ENCODE data around the gene DDX24. TPM values are rescaled to one million over a fixed set of nuclear protein-coding genes. Genes with fewer than 3 reads are reported as not detected.

Gene DDX24
- total and polyA plus RNA-seq, 9 of the 15 experiments (the other 6 are each of a cell fraction or from before 2014, with no cell fraction given) = 82.4 to 175 (median 122) TPM

DNA sequence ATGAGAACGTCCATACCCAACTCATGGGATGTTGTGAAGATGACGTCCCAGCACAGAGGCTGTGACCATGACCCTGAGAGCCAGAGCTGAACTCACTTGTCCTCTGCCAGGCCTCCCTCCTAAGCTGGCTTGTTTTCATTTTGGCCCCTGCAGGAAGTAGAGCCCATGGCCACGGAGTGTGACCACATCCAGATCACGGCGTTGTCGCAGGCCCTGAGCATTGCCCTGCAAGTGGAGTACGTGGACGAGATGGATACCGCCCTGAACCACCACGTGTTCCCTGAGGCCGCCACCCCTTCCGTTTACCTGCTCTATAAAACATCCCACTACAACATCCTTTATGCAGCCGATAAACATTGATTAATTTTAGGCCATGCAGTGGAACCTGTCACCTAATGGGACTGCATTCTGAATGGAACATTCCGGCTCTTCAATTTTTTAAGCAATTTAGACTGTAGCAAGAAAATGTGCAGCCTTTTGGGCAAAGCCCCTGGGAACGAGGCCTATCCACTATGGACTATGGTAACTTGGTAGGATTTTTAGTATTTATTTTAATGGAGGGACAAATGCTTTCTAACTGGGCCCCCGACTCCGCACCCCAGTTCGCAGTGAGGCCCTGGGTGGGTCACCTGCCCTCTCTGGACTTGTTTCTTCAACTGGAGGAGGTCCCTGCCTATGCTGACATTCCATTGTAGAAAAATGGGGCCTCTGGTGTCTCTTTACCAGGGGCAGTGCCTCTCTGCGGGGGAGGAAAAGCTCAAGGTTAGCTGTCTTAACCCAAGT lies 35.2 kb downstream of the DDX24 start:
- H4K20me1 ChIP-seq (replicated peaks; ENCODE audit: control insufficient read depth, insufficient read depth, low read length) = no peaks in the 10 kb centered on the region
- H3K27me3 ChIP-seq (ENCODE audit: control insufficient read depth in 2 of 2, insufficient read depth in 2 of 2, low read length in 2 of 2) = no peaks in the 10 kb centered on the region; a peak in 1 of 5 replicates
- DNase-seq (ENCODE audit: extremely low read depth in 1 of 4, low spot score in 3 of 4) = no peak
- TF ChIP-seq IRF9 (tag; IDR thresholded peaks at IDR 0.05) (no peak), POLR2A (conservative IDR thresholded peaks at IDR 0.05) (no peak), ZFX (CRISPR knock-in tag; IDR thresholded peaks at IDR 0.05) (no peak), ZNF717 (CRISPR knock-in tag; IDR thresholded peaks at IDR 0.05) (no peak), NFIC (IDR thresholded peaks at IDR 0.05) (no peak), NCOR1 (IDR thresholded peaks at IDR 0.05) (no peak), CBFA2T2 (conservative IDR thresholded peaks at IDR 0.05) (no peak), ZNF778 (CRISPR knock-in tag; IDR thresholded peaks at IDR 0.05) (no peak), ZNF121 (CRISPR knock-in tag; conservative IDR thresholded peaks at IDR 0.05) (no peak), KDM4B (IDR thresholded peaks at IDR 0.05; ENCODE audit: borderline replicate concordance in 2 of 2, low read depth in 1 of 2) (no peak), SP2 (IDR thresholded peaks at IDR 0.05; ENCODE audit: extremely low read depth, low read depth, low read length, poor library complexity, severe bottlenecking) (no peak)
- TF ChIP-seq, protein P1, sequence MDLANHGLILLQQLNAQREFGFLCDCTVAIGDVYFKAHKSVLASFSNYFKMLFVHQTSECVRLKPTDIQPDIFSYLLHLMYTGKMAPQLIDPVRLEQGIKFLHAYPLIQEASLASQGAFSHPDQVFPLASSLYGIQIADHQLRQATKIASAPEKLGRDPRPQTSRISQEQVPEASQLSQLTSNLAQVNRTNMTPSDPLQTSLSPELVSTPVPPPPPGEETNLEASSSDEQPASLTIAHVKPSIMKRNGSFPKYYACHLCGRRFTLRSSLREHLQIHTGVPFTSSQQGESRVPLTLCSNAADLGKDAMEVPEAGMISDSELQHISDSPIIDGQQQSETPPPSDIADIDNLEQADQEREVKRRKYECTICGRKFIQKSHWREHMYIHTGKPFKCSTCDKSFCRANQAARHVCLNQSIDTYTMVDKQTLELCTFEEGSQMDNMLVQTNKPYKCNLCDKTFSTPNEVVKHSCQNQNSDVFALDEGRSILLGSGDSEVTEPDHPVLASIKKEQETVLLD (IDR thresholded peaks at IDR 0.05) = no peak
- TF ChIP-seq, protein P2, sequence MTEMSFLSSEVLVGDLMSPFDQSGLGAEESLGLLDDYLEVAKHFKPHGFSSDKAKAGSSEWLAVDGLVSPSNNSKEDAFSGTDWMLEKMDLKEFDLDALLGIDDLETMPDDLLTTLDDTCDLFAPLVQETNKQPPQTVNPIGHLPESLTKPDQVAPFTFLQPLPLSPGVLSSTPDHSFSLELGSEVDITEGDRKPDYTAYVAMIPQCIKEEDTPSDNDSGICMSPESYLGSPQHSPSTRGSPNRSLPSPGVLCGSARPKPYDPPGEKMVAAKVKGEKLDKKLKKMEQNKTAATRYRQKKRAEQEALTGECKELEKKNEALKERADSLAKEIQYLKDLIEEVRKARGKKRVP (CRISPR knock-in tag; IDR thresholded peaks at IDR 0.05) = no peak
- TF ChIP-seq, protein P3, sequence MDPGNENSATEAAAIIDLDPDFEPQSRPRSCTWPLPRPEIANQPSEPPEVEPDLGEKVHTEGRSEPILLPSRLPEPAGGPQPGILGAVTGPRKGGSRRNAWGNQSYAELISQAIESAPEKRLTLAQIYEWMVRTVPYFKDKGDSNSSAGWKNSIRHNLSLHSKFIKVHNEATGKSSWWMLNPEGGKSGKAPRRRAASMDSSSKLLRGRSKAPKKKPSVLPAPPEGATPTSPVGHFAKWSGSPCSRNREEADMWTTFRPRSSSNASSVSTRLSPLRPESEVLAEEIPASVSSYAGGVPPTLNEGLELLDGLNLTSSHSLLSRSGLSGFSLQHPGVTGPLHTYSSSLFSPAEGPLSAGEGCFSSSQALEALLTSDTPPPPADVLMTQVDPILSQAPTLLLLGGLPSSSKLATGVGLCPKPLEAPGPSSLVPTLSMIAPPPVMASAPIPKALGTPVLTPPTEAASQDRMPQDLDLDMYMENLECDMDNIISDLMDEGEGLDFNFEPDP (CRISPR knock-in tag; IDR thresholded peaks at IDR 0.05) = no peak
- ChIA-PET POLR2A (interaction anchor here (0.6 to 1.0 kb wide), 2 partner anchors 16 to 1876 kb away, joined by 3 read pairs; no protein-coding TSS in a partner anchor), CTCF (ENCODE audit: low intra/inter-chr PET ratio) (no interaction called here)
- no peaks in the 10 kb centered on the region for H3K9me1 ChIP-seq (ENCODE audit: control insufficient read depth, insufficient read depth, low read length)
- no peaks in the 10 kb centered on the region for H3K79me2 ChIP-seq (ENCODE audit: control insufficient read depth, insufficient read depth, low read length)
- no peak overlapping the region for H3K4me3 ChIP-seq
- FAIRE-seq = no peak
- H3K4me1 ChIP-seq (replicated peaks in 1 of 2; ENCODE audit: control insufficient read depth in 2 of 2, insufficient read depth in 2 of 2, low read length in 2 of 2) = peaks cover 0 to 6% of the 10 kb centered on the region in 2 experiments; a peak in 2 of 5 replicates
- no peak overlapping the region for H3K4me2 ChIP-seq (ENCODE audit: insufficient read depth, low read length)
- no peak overlapping the region for H2AFZ ChIP-seq (ENCODE audit: low read depth, low read length)
- ATAC-seq = no peak
- no peak overlapping the region for H3K27ac ChIP-seq (ENCODE audit: extremely low read depth, low read depth, low read length)
- no peaks in the 10 kb centered on the region for H3K9me3 ChIP-seq (replicated peaks; ENCODE audit: control insufficient read depth, insufficient read depth, low read depth, low read length)
- intact Hi-C loops (cut with micrococcal nuclease) (no loop called here), in situ Hi-C loops (cut with MboI) (no loop called here)
- no peak overlapping the region for H3K9ac ChIP-seq (ENCODE audit: insufficient read depth in 1 of 2, low read depth in 2 of 2, low read length in 2 of 2)
- H3K36me3 ChIP-seq (ENCODE audit: control insufficient read depth, insufficient read depth, low read length) = peaks cover 53% of the 10 kb centered on the region; the same call in 2 of the 3 replicates
- no TSS peak for BruUV-seq (replicated peaks)
- 89% methylated on average over 10 of the region's 19 CpGs for WGBS (ENCODE audit: insufficient coverage, low coverage, missing lambda C conversion rate)
